GM12878 (cell line): Measurements from ENCODE around the gene CHRNA9. TPM values are rescaled to one million over a fixed set of nuclear protein-coding genes. Genes with fewer than 3 reads are reported as not detected.

Source experiments
- CEBPB ChIP-seq, 2 experiments: fragments of 150-350 bp in 1 of 2; IDR thresholded peaks; 2 replicates each; pipeline ENCODE4 v1.6.1; 2012 to 2014; ENCODE audit warnings: low read depth in 2 of 2, low read length in 2 of 2, borderline replicate concordance in 1 of 2, inconsistent platforms in 1 of 2
- CHD2 ChIP-seq: IDR thresholded peaks from 2 replicates; pipeline ENCODE4 v1.6.1; 2011; ENCODE audit warnings: low read depth, low read length, improper control_type of control experiment, borderline replicate concordance
- DPF2 ChIP-seq: fragments of 450-650 bp; IDR thresholded peaks from 2 replicates; pipeline ENCODE4 v1.6.1; 2017; ENCODE audit warnings: mild to moderate bottlenecking
- EED ChIP-seq: sonication (generic); IDR thresholded peaks from 2 replicates; pipeline ENCODE4 v1.6.1; 2016; ENCODE audit warnings: antibody characterized with exemption, low read depth
- MTA2 ChIP-seq: fragments of 450-650 bp; IDR thresholded peaks from 2 replicates; pipeline ENCODE4 v1.6.1; 2016; ENCODE audit warnings: low read depth, mild to moderate bottlenecking, moderate library complexity
- NBN ChIP-seq: fragments of 450-650 bp; IDR thresholded peaks from 2 replicates; pipeline ENCODE4 v1.6.1; 2016
- NR2C1 ChIP-seq: fragments of 450-650 bp; IDR thresholded peaks from 2 replicates; pipeline ENCODE4 v1.6.1; 2017; ENCODE audit warnings: antibody characterized with exemption, mild to moderate bottlenecking, moderate library complexity
- SMARCA5 ChIP-seq: fragments of 450-650 bp; IDR thresholded peaks from 2 replicates; pipeline ENCODE4 v1.6.1; 2017; ENCODE audit warnings: mild to moderate bottlenecking
- SPI1 ChIP-seq: IDR thresholded peaks from 2 replicates; pipeline ENCODE4 v1.6.1; 2011; ENCODE audit warnings: low read depth, mild to moderate bottlenecking, low read length, moderate library complexity, borderline replicate concordance; ENCODE audit not compliant: insufficient read depth
- SRF ChIP-seq, 2 experiments: IDR thresholded peaks; 2 replicates each; pipeline ENCODE4 v1.6.1; 2011; ENCODE audit warnings: low read depth in 2 of 2, low read length in 2 of 2, mild to moderate bottlenecking in 1 of 2, moderate library complexity in 1 of 2
- SUPT20H ChIP-seq: IDR thresholded peaks from 2 replicates; pipeline ENCODE4 v1.6.1; 2011; ENCODE audit warnings: low read depth, mild to moderate bottlenecking, low read length, moderate library complexity, borderline replicate concordance; ENCODE audit not compliant: control insufficient read depth
- TAF1 ChIP-seq: IDR thresholded peaks from 2 replicates; pipeline ENCODE4 v1.6.1; 2011; ENCODE audit warnings: mild to moderate bottlenecking, low read depth, low read length, borderline replicate concordance
- polyA plus RNA-seq, 11 experiments: library from polyadenylated mRNA; depleted of rRNA in 4 of 11; unstranded in 6 of 11; stranded (reverse) in 5 of 11; fragments of >200 nt; fragmentation: Nextera tagmentation in 4 of 11; fragmentation: Illumina TruSeq in 1 of 11; extraction: Ambion mirVana in 4 of 11; extraction: Trizol in 1 of 11; gene quantifications; 1 replicate in 1 of 11; 2 replicates in 10 of 11; pipeline versions ENCODE4 v1.2.1 to v1.2.3, GENCODE V29; 2011 to 2016; ENCODE audit warnings: inconsistent platforms in 2 of 11, missing spikeins in 2 of 11, low read depth in 1 of 11
- total RNA-seq, 4 experiments: library from RNA; depleted of rRNA in 3 of 4; stranded (reverse); fragments of >200 nt in 3 of 4; fragmentation: Illumina TruSeq in 1 of 4; extraction: Trizol in 1 of 4; gene quantifications; 2 replicates each; pipeline versions ENCODE4 v1.2.1 to v1.2.3, GENCODE V29; 2013 to 2021
- TF ChIP-seq, protein P1 (sequence below): fragments of 450-650 bp; IDR thresholded peaks from 2 replicates; pipeline ENCODE4 v1.6.1; 2017; ENCODE audit warnings: low read depth, mild to moderate bottlenecking, moderate library complexity
- TF ChIP-seq, protein P2 (sequence below): fragments of 450-650 bp; IDR thresholded peaks from 2 replicates; pipeline ENCODE4 v1.6.1; 2014; ENCODE audit warnings: mild to moderate bottlenecking
- TF ChIP-seq, protein P3 (sequence below): fragments of 450-650 bp; IDR thresholded peaks from 2 replicates; pipeline ENCODE4 v1.6.1; 2017; ENCODE audit warnings: mild to moderate bottlenecking, moderate library complexity
- TF ChIP-seq, protein P4 (sequence below): fragments of 450-650 bp; conservative IDR thresholded peaks from 2 replicates; pipeline ENCODE4 v1.6.1; 2017; ENCODE audit warnings: mild to moderate bottlenecking, moderate library complexity
- TF ChIP-seq, protein P5 (sequence below): fragments of 150-350 bp; IDR thresholded peaks from 2 replicates; pipeline ENCODE4 v1.6.1; 2016; ENCODE audit warnings: low read depth, low read length

CHRNA9 gene
- total and polyA plus RNA-seq, 10 of the 15 experiments (the other 5 are each of a cell fraction or from before 2014, with no cell fraction given): 0.05 to 0.09 (median 0.08) TPM; not detected in 7

DNA sequence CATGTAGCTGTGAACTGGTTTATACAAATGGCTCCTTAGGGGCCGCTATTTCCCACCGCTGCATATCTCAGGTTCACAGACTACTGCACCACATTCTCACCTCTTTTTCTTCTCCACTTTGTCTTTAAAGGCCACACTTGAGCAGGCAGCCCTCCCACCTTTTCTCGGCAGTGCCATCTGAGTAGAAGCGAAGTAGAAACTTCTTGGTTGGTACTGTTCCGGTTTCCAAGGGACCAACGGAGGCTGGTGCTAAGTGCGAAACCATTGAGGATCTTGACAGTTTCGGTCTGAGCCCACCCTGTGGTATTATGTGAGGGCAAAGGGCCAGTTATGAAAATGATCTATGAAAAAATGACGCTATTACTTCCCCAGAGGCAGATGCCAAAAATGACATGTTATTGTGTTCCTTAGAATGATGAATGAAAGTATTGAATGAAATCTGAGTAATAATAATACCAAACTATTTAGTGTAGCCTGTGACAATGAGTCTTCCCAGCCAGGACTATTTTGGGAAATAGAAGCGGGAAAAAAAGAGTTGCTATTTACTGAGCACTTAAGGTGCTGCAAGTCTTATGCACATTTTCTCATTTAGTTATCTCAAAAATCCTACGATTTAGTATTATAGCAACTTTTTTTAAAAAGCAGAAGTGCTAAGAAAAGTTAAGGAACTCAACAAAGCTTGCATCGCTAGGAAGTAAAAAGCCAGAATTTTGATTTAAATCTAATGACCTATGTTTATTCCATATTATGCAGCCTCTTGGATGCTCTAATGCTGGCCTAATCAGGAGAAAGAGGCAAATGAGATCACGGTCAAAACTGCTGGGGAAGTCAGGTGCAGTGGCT lies 29.6 kb upstream of the CHRNA9 start (continued):
- TF ChIP-seq SUPT20H: no peak
- TF ChIP-seq NBN: peak; percentile 97
- TF ChIP-seq, protein P1, sequence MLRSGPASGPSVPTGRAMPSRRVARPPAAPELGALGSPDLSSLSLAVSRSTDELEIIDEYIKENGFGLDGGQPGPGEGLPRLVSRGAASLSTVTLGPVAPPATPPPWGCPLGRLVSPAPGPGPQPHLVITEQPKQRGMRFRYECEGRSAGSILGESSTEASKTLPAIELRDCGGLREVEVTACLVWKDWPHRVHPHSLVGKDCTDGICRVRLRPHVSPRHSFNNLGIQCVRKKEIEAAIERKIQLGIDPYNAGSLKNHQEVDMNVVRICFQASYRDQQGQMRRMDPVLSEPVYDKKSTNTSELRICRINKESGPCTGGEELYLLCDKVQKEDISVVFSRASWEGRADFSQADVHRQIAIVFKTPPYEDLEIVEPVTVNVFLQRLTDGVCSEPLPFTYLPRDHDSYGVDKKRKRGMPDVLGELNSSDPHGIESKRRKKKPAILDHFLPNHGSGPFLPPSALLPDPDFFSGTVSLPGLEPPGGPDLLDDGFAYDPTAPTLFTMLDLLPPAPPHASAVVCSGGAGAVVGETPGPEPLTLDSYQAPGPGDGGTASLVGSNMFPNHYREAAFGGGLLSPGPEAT: peak; percentile 94
- TF ChIP-seq, protein P2, sequence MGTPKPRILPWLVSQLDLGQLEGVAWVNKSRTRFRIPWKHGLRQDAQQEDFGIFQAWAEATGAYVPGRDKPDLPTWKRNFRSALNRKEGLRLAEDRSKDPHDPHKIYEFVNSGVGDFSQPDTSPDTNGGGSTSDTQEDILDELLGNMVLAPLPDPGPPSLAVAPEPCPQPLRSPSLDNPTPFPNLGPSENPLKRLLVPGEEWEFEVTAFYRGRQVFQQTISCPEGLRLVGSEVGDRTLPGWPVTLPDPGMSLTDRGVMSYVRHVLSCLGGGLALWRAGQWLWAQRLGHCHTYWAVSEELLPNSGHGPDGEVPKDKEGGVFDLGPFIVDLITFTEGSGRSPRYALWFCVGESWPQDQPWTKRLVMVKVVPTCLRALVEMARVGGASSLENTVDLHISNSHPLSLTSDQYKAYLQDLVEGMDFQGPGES: no peak
- TF ChIP-seq, protein P3, sequence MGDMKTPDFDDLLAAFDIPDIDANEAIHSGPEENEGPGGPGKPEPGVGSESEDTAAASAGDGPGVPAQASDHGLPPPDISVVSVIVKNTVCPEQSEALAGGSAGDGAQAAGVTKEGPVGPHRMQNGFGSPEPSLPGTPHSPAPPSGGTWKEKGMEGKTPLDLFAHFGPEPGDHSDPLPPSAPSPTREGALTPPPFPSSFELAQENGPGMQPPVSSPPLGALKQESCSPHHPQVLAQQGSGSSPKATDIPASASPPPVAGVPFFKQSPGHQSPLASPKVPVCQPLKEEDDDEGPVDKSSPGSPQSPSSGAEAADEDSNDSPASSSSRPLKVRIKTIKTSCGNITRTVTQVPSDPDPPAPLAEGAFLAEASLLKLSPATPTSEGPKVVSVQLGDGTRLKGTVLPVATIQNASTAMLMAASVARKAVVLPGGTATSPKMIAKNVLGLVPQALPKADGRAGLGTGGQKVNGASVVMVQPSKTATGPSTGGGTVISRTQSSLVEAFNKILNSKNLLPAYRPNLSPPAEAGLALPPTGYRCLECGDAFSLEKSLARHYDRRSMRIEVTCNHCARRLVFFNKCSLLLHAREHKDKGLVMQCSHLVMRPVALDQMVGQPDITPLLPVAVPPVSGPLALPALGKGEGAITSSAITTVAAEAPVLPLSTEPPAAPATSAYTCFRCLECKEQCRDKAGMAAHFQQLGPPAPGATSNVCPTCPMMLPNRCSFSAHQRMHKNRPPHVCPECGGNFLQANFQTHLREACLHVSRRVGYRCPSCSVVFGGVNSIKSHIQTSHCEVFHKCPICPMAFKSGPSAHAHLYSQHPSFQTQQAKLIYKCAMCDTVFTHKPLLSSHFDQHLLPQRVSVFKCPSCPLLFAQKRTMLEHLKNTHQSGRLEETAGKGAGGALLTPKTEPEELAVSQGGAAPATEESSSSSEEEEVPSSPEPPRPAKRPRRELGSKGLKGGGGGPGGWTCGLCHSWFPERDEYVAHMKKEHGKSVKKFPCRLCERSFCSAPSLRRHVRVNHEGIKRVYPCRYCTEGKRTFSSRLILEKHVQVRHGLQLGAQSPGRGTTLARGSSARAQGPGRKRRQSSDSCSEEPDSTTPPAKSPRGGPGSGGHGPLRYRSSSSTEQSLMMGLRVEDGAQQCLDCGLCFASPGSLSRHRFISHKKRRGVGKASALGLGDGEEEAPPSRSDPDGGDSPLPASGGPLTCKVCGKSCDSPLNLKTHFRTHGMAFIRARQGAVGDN: peak; percentile 79
- TF ChIP-seq MTA2: peak; percentile 98
- TF ChIP-seq, protein P4, sequence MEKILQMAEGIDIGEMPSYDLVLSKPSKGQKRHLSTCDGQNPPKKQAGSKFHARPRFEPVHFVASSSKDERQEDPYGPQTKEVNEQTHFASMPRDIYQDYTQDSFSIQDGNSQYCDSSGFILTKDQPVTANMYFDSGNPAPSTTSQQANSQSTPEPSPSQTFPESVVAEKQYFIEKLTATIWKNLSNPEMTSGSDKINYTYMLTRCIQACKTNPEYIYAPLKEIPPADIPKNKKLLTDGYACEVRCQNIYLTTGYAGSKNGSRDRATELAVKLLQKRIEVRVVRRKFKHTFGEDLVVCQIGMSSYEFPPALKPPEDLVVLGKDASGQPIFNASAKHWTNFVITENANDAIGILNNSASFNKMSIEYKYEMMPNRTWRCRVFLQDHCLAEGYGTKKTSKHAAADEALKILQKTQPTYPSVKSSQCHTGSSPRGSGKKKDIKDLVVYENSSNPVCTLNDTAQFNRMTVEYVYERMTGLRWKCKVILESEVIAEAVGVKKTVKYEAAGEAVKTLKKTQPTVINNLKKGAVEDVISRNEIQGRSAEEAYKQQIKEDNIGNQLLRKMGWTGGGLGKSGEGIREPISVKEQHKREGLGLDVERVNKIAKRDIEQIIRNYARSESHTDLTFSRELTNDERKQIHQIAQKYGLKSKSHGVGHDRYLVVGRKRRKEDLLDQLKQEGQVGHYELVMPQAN: peak; percentile 16; the same call in 1 of the 2 replicates
- peak; percentile 79 for TF ChIP-seq SPI1
- TF ChIP-seq CHD2: peak; percentile 88; the same call in 1 of the 2 replicates
- TF ChIP-seq SMARCA5: no peak
- no peak for TF ChIP-seq TAF1
- no peak for TF ChIP-seq SRF (IDR thresholded peaks at IDR 0.05; ENCODE audit: low read depth in 2 of 2, low read length in 2 of 2)
- no peak for TF ChIP-seq CEBPB (IDR thresholded peaks at IDR 0.05; ENCODE audit: borderline replicate concordance in 1 of 2, low read depth in 2 of 2, low read length in 2 of 2)
- TF ChIP-seq, protein P5, sequence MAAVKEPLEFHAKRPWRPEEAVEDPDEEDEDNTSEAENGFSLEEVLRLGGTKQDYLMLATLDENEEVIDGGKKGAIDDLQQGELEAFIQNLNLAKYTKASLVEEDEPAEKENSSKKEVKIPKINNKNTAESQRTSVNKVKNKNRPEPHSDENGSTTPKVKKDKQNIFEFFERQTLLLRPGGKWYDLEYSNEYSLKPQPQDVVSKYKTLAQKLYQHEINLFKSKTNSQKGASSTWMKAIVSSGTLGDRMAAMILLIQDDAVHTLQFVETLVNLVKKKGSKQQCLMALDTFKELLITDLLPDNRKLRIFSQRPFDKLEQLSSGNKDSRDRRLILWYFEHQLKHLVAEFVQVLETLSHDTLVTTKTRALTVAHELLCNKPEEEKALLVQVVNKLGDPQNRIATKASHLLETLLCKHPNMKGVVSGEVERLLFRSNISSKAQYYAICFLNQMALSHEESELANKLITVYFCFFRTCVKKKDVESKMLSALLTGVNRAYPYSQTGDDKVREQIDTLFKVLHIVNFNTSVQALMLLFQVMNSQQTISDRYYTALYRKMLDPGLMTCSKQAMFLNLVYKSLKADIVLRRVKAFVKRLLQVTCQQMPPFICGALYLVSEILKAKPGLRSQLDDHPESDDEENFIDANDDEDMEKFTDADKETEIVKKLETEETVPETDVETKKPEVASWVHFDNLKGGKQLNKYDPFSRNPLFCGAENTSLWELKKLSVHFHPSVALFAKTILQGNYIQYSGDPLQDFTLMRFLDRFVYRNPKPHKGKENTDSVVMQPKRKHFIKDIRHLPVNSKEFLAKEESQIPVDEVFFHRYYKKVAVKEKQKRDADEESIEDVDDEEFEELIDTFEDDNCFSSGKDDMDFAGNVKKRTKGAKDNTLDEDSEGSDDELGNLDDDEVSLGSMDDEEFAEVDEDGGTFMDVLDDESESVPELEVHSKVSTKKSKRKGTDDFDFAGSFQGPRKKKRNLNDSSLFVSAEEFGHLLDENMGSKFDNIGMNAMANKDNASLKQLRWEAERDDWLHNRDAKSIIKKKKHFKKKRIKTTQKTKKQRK: no peak
- peak; percentile 99 for TF ChIP-seq EED
- TF ChIP-seq DPF2: peak; percentile 92
- no peak for TF ChIP-seq NR2C1
